HG03521 (cell line): ENCODE measurements around the gene FOXP4.

ENCODE experiments used
- ATAC-seq: cut with Tn5 transposase; IDR thresholded peaks from one replicate; pipeline ENCODE4 v1.9.1; 2021; ENCODE audit warnings: mild to moderate bottlenecking, moderate library complexity; ENCODE audit not compliant: unreplicated experiment

The FOXP4 gene

GRCh38 chr6:41561931-41562911 lies 16.0 kb downstream of the FOXP4 start:
- no peak for ATAC-seq

GRCh38 chr6:41563060-41563776 lies 17.0 kb downstream of the FOXP4 start:
- ATAC-seq, result no peak

GRCh38 chr6:41564448-41565142 lies 18.4 kb downstream of the FOXP4 start:
- no peak for ATAC-seq

- ATAC-seq, result no peak
Measured at GRCh38 chr6:41565701-41566100, 19.5 kb downstream of the FOXP4 start.

GRCh38 chr6:41566961-41567360 lies 20.8 kb downstream of the FOXP4 start:
- no peak for ATAC-seq

GRCh38 chr6:41567684-41568083 lies 21.5 kb downstream of the FOXP4 start:
- no peak for ATAC-seq

GRCh38 chr6:41568202-41568584 lies 22.0 kb downstream of the FOXP4 start:
- no peak for ATAC-seq

GRCh38 chr6:41568585-41569384 lies 22.6 kb downstream of the FOXP4 start:
- ATAC-seq, result no peak

- no peak for ATAC-seq
Measured at GRCh38 chr6:41570259-41570615, 24.1 kb downstream of the FOXP4 start.

- ATAC-seq, result no peak
Measured at GRCh38 chr6:41571021-41571780, 25.0 kb downstream of the FOXP4 start.

GRCh38 chr6:41572613-41573012 lies 26.4 kb downstream of the FOXP4 start:
- ATAC-seq, result no peak

- no peak for ATAC-seq
Measured at GRCh38 chr6:41573276-41573675, 27.1 kb downstream of the FOXP4 start.

- ATAC-seq, result no peak
Measured at GRCh38 chr6:41573985-41574384, 27.8 kb downstream of the FOXP4 start.

GRCh38 chr6:41575598-41575997 lies 29.4 kb downstream of the FOXP4 start:
- ATAC-seq, result no peak

- ATAC-seq, result no peak
Measured at GRCh38 chr6:41576667-41577066, 30.5 kb downstream of the FOXP4 start.

GRCh38 chr6:41577356-41578216 lies 31.4 kb downstream of the FOXP4 start:
- ATAC-seq, result no peak

- no peak for ATAC-seq
Measured at GRCh38 chr6:41578217-41579087, 32.3 kb downstream of the FOXP4 start.

GRCh38 chr6:41579088-41579610 lies 33.0 kb downstream of the FOXP4 start:
- ATAC-seq, result no peak
